WTC11 (cell line): ENCODE measurements around the gene ID2. TPM values are rescaled to one million over a fixed set of nuclear protein-coding genes. Genes with fewer than 3 reads are reported as not detected.

Experiments used
- ATAC-seq: fragments of 200-7000 bp; cut with Tn5 transposase; 2 replicates; pipeline ENCODE4 v1.10.0; 2021; ENCODE audit warnings: mild to moderate bottlenecking, moderate library complexity
- CTCF ChIA-PET: fragments of 300-600 bp; sonication (Branson Sonifier 250); formaldehyde crosslinking; loops from one replicate; lab custom pipeline; 2021; ENCODE audit warnings: antibody characterized with exemption; lab: Charles Lee
- POLR2A ChIA-PET: fragments of 350-600 bp; sonication (Branson Sonifier 250); formaldehyde crosslinking; loops from one replicate; lab custom pipeline; 2021; ENCODE audit warnings: antibody characterized with exemption; lab: Charles Lee
- DNase-seq: peaks from one replicate; pipeline ENCODE4 v3.0.0; 2021; ENCODE audit warnings: low spot score
- H3K27ac Mint-ChIP-seq: 2 replicates; pipeline ENCODE4 v1.8.0; 2021; ENCODE audit warnings: mixed read lengths
- H3K27me3 Mint-ChIP-seq: 2 replicates; pipeline ENCODE4 v1.8.0; 2021; ENCODE audit warnings: low read depth, mild to moderate bottlenecking, moderate library complexity, mixed read lengths
- H3K36me3 Mint-ChIP-seq: 2 replicates; pipeline ENCODE4 v1.8.0; 2021; ENCODE audit warnings: mixed read lengths
- H3K4me1 Mint-ChIP-seq: 2 replicates; pipeline ENCODE4 v1.8.0; 2022; ENCODE audit warnings: mixed read lengths
- H3K4me3 Mint-ChIP-seq: 2 replicates; pipeline ENCODE4 v1.8.0; 2021; ENCODE audit warnings: mild to moderate bottlenecking, moderate library complexity, mixed read lengths
- H3K9me3 Mint-ChIP-seq: 2 replicates; pipeline ENCODE4 v1.8.0; 2021; ENCODE audit warnings: mixed read lengths
- E2F1 ChIP-seq: sonication (generic); formaldehyde crosslinking; IDR thresholded peaks from 2 replicates; pipeline ENCODE4 v1.8.0; 2022; ENCODE audit warnings: mild to moderate bottlenecking, missing genetic modification reagents
- FOXP1 ChIP-seq: sonication (generic); formaldehyde crosslinking; IDR thresholded peaks from 2 replicates; pipeline ENCODE4 v1.8.0; 2022; ENCODE audit warnings: missing genetic modification reagents, mild to moderate bottlenecking, moderate library complexity, borderline replicate concordance
- GRHL2 ChIP-seq: fragments of 250-450 bp; sonication (Bioruptor Pico); IDR thresholded peaks from 2 replicates; pipeline ENCODE4 v1.8.0; 2022; ENCODE audit warnings: mild to moderate bottlenecking, moderate library complexity; ENCODE audit not compliant: insufficient replicate concordance, severe bottlenecking
- GTF2I ChIP-seq: fragments of 250-450 bp; sonication (Bioruptor Pico); conservative IDR thresholded peaks from 2 replicates; pipeline ENCODE4 v1.4.0; 2021; ENCODE audit warnings: mild to moderate bottlenecking
- IRF1 ChIP-seq: sonication (generic); formaldehyde crosslinking; IDR thresholded peaks from 2 replicates; pipeline ENCODE4 v1.8.0; 2023; ENCODE audit warnings: missing genetic modification reagents
- JUN ChIP-seq: sonication (generic); formaldehyde crosslinking; IDR thresholded peaks from 2 replicates; pipeline ENCODE4 v1.8.0; 2023; ENCODE audit warnings: mild to moderate bottlenecking, missing genetic modification reagents
- NFATC4 ChIP-seq: fragments of 250-450 bp; sonication (Bioruptor Pico); IDR thresholded peaks from 2 replicates; pipeline ENCODE4 v1.9.0; 2021; ENCODE audit warnings: mild to moderate bottlenecking
- NR3C1 ChIP-seq: sonication (generic); formaldehyde crosslinking; conservative IDR thresholded peaks from 2 replicates; pipeline ENCODE4 v1.8.1; 2023; ENCODE audit warnings: low read depth, mild to moderate bottlenecking, missing genetic modification reagents
- PRRX2 ChIP-seq: fragments of 250-450 bp; sonication (Bioruptor Pico); IDR thresholded peaks from 2 replicates; pipeline ENCODE4 v1.8.0; 2021; ENCODE audit warnings: mild to moderate bottlenecking
- SMAD4 ChIP-seq: sonication (generic); formaldehyde crosslinking; IDR thresholded peaks from 2 replicates; pipeline ENCODE4 v1.8.0; 2022; ENCODE audit warnings: mild to moderate bottlenecking, missing genetic modification reagents
- TCF7 ChIP-seq: sonication (generic); formaldehyde crosslinking; IDR thresholded peaks from 2 replicates; pipeline ENCODE4 v1.8.0; 2022; ENCODE audit warnings: mild to moderate bottlenecking, low read depth, missing genetic modification reagents, moderate library complexity
- TP53 ChIP-seq: sonication (generic); formaldehyde crosslinking; IDR thresholded peaks from 2 replicates; pipeline ENCODE4 v1.8.1; 2023; ENCODE audit warnings: mild to moderate bottlenecking, missing genetic modification reagents
- ZNF121 ChIP-seq: sonication (generic); formaldehyde crosslinking; IDR thresholded peaks from 2 replicates; pipeline ENCODE4 v1.8.0; 2023; ENCODE audit warnings: missing genetic modification reagents
- ZNF138 ChIP-seq: sonication (generic); formaldehyde crosslinking; conservative IDR thresholded peaks from 2 replicates; pipeline ENCODE4 v1.8.1; 2022; ENCODE audit warnings: mild to moderate bottlenecking, moderate library complexity, missing genetic modification reagents
- ZNF232 ChIP-seq: sonication (generic); formaldehyde crosslinking; IDR thresholded peaks from 2 replicates; pipeline ENCODE4 v1.8.0; 2022; ENCODE audit warnings: mild to moderate bottlenecking, missing genetic modification reagents
- ZNF317 ChIP-seq: sonication (generic); formaldehyde crosslinking; IDR thresholded peaks from 2 replicates; pipeline ENCODE4 v1.8.1; 2023; ENCODE audit warnings: low read depth, mild to moderate bottlenecking, moderate library complexity, missing genetic modification reagents, borderline replicate concordance
- ZNF425 ChIP-seq: fragments of 250-450 bp; sonication (Bioruptor Pico); conservative IDR thresholded peaks from 2 replicates; pipeline ENCODE4 v1.9.0; 2021; ENCODE audit warnings: mild to moderate bottlenecking
- ZNF671 ChIP-seq: fragments of 250-450 bp; sonication (Bioruptor Pico); IDR thresholded peaks from 2 replicates; pipeline ENCODE4 v1.8.0; 2021; ENCODE audit warnings: mild to moderate bottlenecking
- total RNA-seq: library from RNA; stranded (reverse); gene quantifications from 3 replicates; pipeline ENCODE4 v1.2.3, GENCODE V29; 2021
- TF ChIP-seq, protein P1 (sequence below): sonication (generic); formaldehyde crosslinking; IDR thresholded peaks from 2 replicates; pipeline ENCODE4 v1.8.1; 2023; ENCODE audit warnings: mild to moderate bottlenecking, missing genetic modification reagents
- TF ChIP-seq, protein P2 (sequence below): fragments of 250-450 bp; sonication (Bioruptor Pico); IDR thresholded peaks from 2 replicates; pipeline ENCODE4 v1.9.0; 2021; ENCODE audit warnings: mild to moderate bottlenecking
- TF ChIP-seq, protein P3 (sequence below): sonication (generic); formaldehyde crosslinking; conservative IDR thresholded peaks from 2 replicates; pipeline ENCODE4 v1.8.1; 2022; ENCODE audit warnings: mild to moderate bottlenecking, missing genetic modification reagents
- TF ChIP-seq, protein P4 (sequence below): sonication (generic); formaldehyde crosslinking; IDR thresholded peaks from 2 replicates; pipeline ENCODE4 v1.8.1; 2022; ENCODE audit warnings: missing genetic modification reagents, borderline replicate concordance

ID2 gene
- total RNA-seq, 1 experiment from 2014 or later = 38.6 TPM

GRCh38 chr2:8666581-8666980 lies 15.3 kb upstream of the ID2 start:
- ChIA-PET CTCF (no interaction called here), POLR2A (no interaction called here)
- TF ChIP-seq TP53 (CRISPR knock-in tag) = no peak
- no peak for TF ChIP-seq ZNF317 (CRISPR knock-in tag)
- TF ChIP-seq PRRX2 = no peak
- TF ChIP-seq, protein P1, sequence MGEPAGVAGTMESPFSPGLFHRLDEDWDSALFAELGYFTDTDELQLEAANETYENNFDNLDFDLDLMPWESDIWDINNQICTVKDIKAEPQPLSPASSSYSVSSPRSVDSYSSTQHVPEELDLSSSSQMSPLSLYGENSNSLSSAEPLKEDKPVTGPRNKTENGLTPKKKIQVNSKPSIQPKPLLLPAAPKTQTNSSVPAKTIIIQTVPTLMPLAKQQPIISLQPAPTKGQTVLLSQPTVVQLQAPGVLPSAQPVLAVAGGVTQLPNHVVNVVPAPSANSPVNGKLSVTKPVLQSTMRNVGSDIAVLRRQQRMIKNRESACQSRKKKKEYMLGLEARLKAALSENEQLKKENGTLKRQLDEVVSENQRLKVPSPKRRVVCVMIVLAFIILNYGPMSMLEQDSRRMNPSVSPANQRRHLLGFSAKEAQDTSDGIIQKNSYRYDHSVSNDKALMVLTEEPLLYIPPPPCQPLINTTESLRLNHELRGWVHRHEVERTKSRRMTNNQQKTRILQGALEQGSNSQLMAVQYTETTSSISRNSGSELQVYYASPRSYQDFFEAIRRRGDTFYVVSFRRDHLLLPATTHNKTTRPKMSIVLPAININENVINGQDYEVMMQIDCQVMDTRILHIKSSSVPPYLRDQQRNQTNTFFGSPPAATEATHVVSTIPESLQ (CRISPR knock-in tag) = no peak
- TF ChIP-seq E2F1 (CRISPR knock-in tag) = no peak
- no peak for TF ChIP-seq ZNF671 (CRISPR knock-in tag)
- TF ChIP-seq, protein P2, sequence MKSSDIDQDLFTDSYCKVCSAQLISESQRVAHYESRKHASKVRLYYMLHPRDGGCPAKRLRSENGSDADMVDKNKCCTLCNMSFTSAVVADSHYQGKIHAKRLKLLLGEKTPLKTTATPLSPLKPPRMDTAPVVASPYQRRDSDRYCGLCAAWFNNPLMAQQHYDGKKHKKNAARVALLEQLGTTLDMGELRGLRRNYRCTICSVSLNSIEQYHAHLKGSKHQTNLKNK (CRISPR knock-in tag) = no peak
- ATAC-seq (no peak), DNase-seq (no peak)
- no peak overlapping the region for H3K4me3 Mint-ChIP-seq
- peaks cover 5% of the 10 kb centered on the region; the same call in 1 of the 2 replicates for H3K4me1 Mint-ChIP-seq
- no peaks in the 10 kb centered on the region for H3K27me3 Mint-ChIP-seq
- H3K27ac Mint-ChIP-seq = no peak overlapping the region
- no peaks in the 10 kb centered on the region for H3K36me3 Mint-ChIP-seq
- no peaks in the 10 kb centered on the region for H3K9me3 Mint-ChIP-seq

GRCh38 chr2:8667896-8668512 lies 13.9 kb upstream of the ID2 start:
- Mint-ChIP-seq H3K4me1 (no peaks in the 10 kb centered on the region), H3K9me3 (no peaks in the 10 kb centered on the region), H3K4me3 (no peak overlapping the region), H3K27ac (no peak overlapping the region), H3K36me3 (peaks cover 1% of the 10 kb centered on the region; the same call in 1 of the 2 replicates), H3K27me3 (no peaks in the 10 kb centered on the region; the same call in none of the 2 replicates)
- no peak for DNase-seq
- POLR2A ChIA-PET = no interaction called here
- ATAC-seq = no peak
- TF ChIP-seq TCF7 = no peak
- CTCF ChIA-PET = no interaction called here

DNA sequence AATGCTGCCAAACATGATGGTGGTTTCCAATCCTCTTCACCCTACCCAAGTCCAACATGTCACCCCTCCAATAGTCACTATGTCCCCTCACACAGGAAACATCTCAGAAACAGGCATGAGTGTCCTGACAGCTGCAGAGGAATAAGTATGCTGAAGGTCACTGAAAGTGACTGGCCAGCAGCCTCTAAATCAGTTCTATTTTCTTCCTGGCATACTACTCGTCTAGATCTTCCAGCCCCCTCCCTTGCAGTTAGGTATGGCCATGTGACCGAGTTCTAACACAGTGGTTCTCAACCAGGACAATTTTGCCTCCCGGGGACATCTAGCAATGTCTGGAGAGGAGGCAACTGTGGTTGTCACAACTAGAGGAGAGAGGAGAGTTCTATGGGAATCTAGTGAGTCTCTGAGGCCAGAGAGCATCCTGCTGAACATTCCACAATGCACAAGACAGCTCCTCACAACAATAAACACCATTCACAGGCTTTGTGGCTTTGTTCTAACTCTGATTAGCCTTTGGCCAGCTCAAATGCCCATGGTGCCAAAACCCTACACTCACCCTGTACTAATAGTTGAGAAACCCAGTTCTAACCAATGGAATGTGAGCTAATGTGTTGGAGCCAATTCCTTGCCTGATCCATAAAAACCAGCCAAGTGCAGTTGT lies 12.6 kb upstream of the ID2 start:
- CTCF ChIA-PET = no interaction called here

More for the DNA sequence above, 12.6 kb upstream of the ID2 start:
- ATAC-seq (no peak), DNase-seq (no peak)
- H3K4me3 Mint-ChIP-seq = no peak overlapping the region
- POLR2A ChIA-PET = interaction anchor here (1.6 kb wide), 1 partner anchor 13 kb away, joined by 6 read pairs; the partner anchor contains the start of gene ID2
- H3K27ac Mint-ChIP-seq = no peak overlapping the region
- H3K9me3 Mint-ChIP-seq = peaks cover 10% of the 10 kb centered on the region
- no peaks in the 10 kb centered on the region for H3K4me1 Mint-ChIP-seq
- TF ChIP-seq, protein P3, sequence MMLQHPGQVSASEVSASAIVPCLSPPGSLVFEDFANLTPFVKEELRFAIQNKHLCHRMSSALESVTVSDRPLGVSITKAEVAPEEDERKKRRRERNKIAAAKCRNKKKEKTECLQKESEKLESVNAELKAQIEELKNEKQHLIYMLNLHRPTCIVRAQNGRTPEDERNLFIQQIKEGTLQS (CRISPR knock-in tag) = no peak
- TF ChIP-seq PRRX2 = no peak
- no peak for TF ChIP-seq ZNF425 (CRISPR knock-in tag)
- no peak for TF ChIP-seq SMAD4
- no peak for TF ChIP-seq ZNF138 (CRISPR knock-in tag)
- no peak for TF ChIP-seq ZNF317 (CRISPR knock-in tag)
- no peak for TF ChIP-seq IRF1 (CRISPR knock-in tag)
- TF ChIP-seq JUN = no peak
- no peak for TF ChIP-seq GTF2I
- no peak for TF ChIP-seq FOXP1
- no peak for TF ChIP-seq GRHL2 (CRISPR knock-in tag)
- no peak for TF ChIP-seq NFATC4 (CRISPR knock-in tag)
- TF ChIP-seq, protein P4, sequence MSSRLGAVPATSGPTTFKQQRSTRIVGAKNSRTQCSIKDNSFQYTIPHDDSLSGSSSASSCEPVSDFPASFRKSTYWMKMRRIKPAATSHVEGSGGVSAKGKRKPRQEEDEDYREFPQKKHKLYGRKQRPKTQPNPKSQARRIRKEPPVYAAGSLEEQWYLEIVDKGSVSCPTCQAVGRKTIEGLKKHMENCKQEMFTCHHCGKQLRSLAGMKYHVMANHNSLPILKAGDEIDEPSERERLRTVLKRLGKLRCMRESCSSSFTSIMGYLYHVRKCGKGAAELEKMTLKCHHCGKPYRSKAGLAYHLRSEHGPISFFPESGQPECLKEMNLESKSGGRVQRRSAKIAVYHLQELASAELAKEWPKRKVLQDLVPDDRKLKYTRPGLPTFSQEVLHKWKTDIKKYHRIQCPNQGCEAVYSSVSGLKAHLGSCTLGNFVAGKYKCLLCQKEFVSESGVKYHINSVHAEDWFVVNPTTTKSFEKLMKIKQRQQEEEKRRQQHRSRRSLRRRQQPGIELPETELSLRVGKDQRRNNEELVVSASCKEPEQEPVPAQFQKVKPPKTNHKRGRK (CRISPR knock-in tag) = no peak
- no peak for TF ChIP-seq NR3C1 (CRISPR knock-in tag)
- TF ChIP-seq ZNF121 (CRISPR knock-in tag) = no peak
- TF ChIP-seq ZNF232 (CRISPR knock-in tag) = no peak
- peaks cover 12% of the 10 kb centered on the region for H3K36me3 Mint-ChIP-seq
- H3K27me3 Mint-ChIP-seq = peaks cover 11% of the 10 kb centered on the region
